Activated CD4-positive, alpha-beta T cell treated with anti-CD3 and anti-CD28 coated beads, Interleukin-2, amount 50 U/mL, for 16 hours (primary cell): Measurements from ENCODE around the gene TCF4.
A peak's percentile ranks its signal among the peaks of the same experiment; 100 is the strongest.

Experiments used
- DNase-seq: peaks from one replicate; pipeline ENCODE4 v3.0.0-alpha.2; 2020

Gene TCF4

DNA sequence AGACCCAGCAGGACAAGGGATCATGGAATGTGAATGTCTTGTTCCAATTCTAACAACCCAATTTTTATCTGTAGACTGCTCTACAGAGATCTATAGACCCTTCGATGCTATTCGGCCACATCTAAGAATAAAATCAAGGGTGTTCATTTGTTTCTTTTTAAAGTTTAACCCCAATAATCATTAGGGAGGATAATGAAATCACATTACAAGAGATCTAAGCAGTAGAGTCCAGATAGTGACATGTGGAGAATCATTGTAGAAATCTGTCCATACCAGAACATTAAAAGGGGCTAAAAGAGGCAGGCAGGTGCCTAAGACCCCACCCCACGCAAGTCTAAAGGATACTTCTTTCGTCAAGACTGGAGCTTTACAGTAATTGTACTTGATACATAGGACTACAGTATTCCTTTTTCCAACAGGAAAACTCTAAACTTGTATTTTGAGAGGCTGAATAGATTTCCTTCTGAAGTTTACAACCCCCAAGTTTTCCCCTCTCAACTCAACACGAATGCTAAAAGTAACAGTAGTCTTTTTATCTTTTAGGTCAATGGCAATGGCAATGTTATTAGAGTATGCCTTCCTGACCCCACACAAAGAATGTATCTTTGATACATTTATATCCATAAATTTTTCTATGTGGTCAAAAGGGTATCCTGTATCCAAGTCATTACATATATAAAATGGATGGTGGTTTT lies 183.7 kb downstream of the TCF4 start:
- no peak for DNase-seq

DNA sequence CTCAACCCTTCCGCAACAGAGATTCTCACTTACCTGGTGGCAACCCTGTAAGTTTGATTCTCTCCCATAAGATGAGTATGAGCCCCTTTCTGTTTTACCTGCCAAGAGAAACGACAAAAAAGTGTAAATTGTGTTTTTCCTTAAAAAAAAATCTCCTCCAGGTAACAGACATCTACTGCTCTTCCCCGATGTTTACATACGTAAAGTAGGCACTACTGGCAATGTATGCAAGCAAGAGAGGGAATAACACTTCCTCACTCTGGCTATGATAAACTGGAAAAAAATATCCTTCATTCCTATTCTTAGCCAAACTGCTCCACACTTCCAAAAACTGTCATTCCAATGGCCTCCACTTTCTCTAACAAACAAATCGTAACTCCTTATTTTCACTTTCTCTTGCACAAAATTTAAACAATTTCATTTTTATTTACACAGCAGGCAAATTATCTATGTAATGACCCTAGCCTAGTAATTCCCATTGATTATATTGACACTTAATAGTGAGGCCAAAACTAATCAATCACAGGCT lies 184.5 kb downstream of the TCF4 start:
- DNase-seq, result no peak

- DNase-seq, result no peak
These were observed 185.1 kb downstream of the TCF4 start for GRCh38 chr18:55402731-55403405.

- DNase-seq, result no peak
These were observed 186.3 kb downstream of the TCF4 start for GRCh38 chr18:55401638-55402191.

DNA sequence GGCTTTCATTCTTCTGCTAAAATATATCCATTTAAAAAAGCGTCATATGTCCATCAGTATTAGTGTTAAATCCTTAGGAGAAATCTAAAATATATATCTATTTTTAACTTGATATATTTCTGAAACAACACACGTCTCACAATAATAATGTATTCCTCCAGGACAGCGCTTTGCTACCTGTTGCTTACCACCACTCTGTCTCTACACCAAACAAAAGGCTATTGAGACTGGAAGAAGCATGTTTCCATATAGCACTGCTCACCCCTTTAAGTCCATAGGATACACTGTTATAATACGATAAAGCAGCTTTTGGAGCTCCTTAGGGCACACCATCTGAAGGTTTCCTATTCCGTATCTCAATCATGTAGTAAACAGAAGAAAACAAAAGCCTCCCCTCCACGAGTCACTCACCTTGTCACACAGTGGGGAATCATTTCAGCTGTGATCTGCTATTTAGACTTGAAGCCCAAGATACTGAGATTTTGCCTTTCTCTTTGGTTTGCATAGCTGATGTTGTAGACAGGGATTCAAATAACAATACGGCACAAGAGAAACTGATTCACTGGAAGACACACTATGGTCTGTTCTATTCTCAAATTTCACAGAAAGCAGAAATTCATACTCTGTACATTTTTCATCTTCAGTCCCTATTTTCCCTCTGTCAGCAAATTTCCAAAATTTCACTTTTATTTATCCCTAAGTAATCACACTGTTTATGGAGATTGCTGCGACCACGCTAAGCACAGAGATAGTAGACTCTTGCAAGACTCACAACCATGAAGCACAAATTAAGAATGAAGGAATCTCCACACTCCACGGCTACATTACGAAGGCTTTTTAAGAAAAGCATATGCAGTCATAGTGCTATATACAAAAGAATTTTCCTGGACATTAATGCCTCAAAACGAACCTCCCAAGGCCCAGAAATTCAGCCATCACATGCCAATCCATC lies 187.1 kb downstream of the TCF4 start:
- no peak for DNase-seq

- DNase-seq, result no peak
These were observed 187.9 kb downstream of the TCF4 start for GRCh38 chr18:55400081-55400480.

DNA sequence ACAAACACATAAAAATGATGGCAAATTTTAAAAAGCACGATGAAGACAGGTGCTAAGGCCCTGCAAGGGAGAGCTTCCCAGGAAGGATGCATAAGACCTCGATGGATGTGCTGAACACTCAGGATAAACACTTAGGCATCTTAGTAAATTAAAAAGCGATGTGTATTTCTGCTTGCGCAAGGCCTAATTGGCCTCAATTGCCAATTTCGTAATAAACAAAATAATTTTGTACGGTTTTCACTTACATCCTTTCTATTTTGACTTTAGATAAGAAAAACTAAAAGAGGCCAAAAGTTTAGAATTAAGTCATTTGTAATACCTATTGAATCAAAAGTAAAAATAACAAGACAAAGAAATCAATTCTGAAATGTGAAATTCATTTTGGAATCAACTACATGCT lies 189.1 kb downstream of the TCF4 start:
- DNase-seq, result no peak

DNA sequence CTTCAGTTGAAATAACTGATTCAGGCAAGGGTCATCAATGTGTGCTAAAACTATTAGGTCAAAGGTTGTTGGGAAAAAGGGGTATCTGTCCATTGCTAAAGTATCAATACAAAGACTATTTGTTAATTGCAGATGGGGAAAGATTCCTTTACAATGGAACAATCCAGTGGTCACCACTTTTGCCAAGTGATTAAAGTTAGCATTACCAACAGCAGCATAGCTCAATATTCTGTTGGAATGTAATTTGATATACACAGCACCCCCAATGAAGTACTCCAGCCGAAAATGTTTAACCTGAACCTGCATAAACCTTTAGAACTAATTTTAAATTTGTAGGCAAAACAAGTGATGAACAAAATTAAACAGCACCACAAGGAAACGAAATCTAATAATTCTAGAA lies 191.0 kb downstream of the TCF4 start:
- DNase-seq, result no peak

DNA sequence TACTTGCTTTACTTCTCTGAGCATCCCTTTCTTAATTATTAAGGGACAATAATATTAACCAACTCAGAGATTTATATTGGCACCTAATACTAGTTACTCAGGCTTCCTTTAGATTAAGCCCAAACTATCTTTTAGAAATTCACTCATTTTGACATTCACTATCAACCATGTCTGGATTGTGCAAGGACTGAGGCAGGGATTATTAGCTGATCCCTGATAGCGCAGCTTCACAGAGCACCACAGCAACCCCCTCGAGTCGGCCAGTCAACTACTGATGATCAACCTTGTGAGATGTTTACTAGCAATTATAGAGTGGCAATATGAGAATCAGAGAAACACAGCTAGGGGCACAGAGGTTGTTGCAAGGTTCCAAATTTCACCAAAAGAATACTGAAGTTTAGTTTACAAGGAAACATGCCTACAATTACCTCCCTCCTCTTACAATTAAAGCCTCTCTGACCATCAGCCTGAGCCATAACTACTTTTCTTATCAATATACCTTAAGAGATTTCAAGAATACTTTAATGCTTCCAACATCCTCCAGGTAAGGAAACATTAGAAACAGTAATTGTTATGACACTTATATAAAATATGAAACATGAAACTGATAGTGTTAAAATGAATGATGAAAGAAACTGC lies 191.6 kb downstream of the TCF4 start:
- no peak for DNase-seq

GRCh38 chr18:55395799-55396198 lies 192.2 kb downstream of the TCF4 start:
- no peak for DNase-seq

DNA sequence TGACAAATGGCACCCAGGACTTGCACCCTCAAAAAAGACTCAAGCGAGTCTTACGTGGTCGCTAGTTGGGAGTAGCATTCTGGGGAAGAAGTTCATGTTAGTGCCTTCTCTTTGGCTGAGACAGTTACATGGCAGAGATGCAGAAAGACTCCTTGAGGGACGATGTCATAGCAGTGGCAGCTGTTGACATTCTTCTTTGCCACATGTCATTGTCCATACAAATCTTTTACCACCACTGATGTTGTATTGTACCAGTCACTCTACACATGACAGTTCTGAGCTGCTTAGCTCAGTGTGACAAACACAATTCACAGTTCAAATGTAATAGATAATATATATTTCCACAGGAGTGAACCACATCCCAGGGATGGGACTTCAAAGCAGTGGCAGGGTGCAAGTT lies 197.1 kb downstream of the TCF4 start:
- no peak for DNase-seq

GRCh38 chr18:55387139-55387984 lies 200.6 kb downstream of the TCF4 start:
- no peak for DNase-seq

DNA sequence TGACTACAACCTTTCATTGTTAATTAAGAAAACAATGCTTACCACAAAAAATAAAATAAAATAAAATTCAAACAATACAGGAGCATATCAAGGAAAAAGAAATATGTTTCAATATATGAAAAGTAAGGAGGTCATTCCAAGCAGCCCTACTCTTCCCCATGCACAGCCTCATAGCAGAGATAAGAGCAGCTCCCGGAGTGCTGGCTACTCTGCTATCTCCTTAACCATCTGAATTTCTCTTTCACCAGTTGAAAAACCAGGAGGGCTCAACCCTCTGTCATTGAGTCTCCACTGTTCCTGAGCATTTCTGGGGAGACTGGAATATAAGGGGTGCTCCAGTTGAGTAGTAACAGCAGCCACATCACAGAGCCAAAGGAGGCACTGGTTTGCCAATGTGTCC lies 201.4 kb downstream of the TCF4 start:
- no peak for DNase-seq

DNA sequence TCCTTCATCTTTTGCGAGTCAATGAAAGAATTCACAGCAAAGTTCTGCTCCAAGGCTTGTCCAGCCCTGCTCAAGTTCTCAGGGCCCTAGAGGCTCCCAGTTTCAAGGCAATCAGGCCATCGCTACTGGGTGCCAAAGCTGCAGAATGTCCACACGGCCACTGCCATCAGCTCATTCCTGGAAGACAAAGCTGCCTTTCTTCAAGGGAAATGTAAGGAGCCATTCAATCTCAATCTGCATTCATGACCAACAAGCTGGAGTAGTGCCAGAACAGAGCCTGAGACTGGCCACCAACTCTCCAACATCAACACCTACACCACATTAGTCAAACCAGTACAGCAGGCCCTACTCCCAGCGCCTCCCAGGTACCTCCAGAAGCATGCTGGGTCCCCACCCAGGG lies 202.2 kb downstream of the TCF4 start:
- no peak for DNase-seq

- peak; percentile 30 for DNase-seq
These were observed 203.3 kb downstream of the TCF4 start for GRCh38 chr18:55384551-55385275.

DNA sequence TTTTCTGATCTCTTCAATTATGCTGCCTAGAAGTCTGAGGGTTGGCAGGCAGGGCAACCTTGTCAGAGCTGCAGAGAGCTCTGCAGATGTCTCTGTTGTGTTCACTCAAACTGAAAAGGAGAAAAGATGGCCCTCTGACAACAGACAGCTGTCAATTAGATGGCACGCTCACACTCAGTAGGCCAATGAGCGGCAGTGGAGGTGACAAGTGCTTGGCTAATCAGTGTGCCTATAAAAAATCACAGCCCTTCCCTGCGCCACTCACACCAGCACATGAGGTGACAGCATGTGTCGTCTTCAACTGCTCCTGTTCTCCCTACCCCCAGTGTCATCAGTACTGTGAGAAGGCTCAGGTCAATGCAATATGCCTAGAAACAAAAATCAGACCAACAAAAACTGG lies 203.9 kb downstream of the TCF4 start:
- DNase-seq, result no peak

- no peak for DNase-seq
These were observed 205.7 kb downstream of the TCF4 start for GRCh38 chr18:55382277-55382805.

GRCh38 chr18:55381277-55381676 lies 206.7 kb downstream of the TCF4 start:
- no peak for DNase-seq

GRCh38 chr18:55380589-55380988 lies 207.4 kb downstream of the TCF4 start:
- DNase-seq, result no peak

- peak; percentile 8 for DNase-seq
These were observed 211.6 kb downstream of the TCF4 start for GRCh38 chr18:55376387-55376786.

DNA sequence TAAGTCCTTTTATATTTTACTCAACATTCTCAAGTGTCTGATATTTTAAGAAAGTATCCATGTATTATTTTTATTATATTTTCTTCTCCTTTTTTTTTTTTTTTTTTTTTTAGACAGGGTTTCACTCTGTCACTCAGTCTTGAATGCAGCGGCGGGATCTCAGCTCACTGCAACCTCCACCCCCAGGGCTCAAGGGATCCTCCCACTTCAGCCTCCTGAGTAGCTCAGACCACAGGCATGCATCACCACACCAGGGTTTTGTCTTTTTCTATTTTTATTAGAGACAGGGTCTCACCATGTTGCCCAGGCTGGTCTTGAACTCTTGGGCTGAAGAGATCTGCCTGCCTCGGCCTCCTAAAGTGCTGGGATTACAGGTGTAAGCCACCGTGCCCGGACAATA lies 212.1 kb downstream of the TCF4 start:
- no peak for DNase-seq
